Measurements from ENCODE around the gene MME.

DNA sequence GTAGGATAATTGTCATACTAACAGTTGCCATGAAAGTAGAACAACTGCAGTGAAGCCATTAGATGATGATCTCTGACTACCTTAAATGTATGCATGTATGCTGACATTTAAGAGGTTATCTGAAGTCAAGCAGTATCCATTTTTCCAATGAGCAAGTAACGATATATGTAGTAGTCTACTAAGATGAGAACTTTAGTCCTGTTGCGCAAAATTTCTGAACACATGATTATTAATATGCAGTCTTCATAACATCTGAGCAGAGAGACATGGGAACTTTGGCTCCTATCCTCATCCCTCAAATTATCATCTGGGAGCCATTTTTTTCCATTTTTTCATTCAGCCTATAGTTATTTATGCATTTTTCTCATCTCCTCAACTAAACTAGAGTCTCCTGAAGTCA is 79.2 kb downstream of the MME start:
- TF ChIP-seq, protein P1, sequence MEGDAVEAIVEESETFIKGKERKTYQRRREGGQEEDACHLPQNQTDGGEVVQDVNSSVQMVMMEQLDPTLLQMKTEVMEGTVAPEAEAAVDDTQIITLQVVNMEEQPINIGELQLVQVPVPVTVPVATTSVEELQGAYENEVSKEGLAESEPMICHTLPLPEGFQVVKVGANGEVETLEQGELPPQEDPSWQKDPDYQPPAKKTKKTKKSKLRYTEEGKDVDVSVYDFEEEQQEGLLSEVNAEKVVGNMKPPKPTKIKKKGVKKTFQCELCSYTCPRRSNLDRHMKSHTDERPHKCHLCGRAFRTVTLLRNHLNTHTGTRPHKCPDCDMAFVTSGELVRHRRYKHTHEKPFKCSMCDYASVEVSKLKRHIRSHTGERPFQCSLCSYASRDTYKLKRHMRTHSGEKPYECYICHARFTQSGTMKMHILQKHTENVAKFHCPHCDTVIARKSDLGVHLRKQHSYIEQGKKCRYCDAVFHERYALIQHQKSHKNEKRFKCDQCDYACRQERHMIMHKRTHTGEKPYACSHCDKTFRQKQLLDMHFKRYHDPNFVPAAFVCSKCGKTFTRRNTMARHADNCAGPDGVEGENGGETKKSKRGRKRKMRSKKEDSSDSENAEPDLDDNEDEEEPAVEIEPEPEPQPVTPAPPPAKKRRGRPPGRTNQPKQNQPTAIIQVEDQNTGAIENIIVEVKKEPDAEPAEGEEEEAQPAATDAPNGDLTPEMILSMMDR (IDR thresholded peaks at IDR 0.05; ENCODE audit: low read depth, low read length): no peak
- TF ChIP-seq EZH2phosphoT487 (IDR thresholded peaks at IDR 0.05; ENCODE audit: low read depth): no peak
